Dermis microvascular lymphatic vessel endothelial cell (primary cell): ENCODE data around the gene MYO1B. TPM values are rescaled to one million over a fixed set of nuclear protein-coding genes. Genes with fewer than 3 reads are reported as not detected.
"Not testable (repeated sequence)": the region's sequence is repeated elsewhere in the genome, so short reads cannot be mapped to it uniquely, and the experiment has no call there.

Source experiments
- DNase-seq, 2 donors: peaks; one replicate each; pipeline versions ENCODE4 v3.0.0 to v3.0.0-alpha.2; 2010; ENCODE audit warnings: low read depth in 2 of 2
- total RNA-seq: library from RNA; depleted of rRNA; stranded (reverse); fragments of >200 nt; gene quantifications from 2 replicates; pipeline ENCODE4 v1.2.1, GENCODE V29; 2014

MYO1B gene
- total RNA-seq, 1 donor from 2014 or later = 96.8 TPM

DNA sequence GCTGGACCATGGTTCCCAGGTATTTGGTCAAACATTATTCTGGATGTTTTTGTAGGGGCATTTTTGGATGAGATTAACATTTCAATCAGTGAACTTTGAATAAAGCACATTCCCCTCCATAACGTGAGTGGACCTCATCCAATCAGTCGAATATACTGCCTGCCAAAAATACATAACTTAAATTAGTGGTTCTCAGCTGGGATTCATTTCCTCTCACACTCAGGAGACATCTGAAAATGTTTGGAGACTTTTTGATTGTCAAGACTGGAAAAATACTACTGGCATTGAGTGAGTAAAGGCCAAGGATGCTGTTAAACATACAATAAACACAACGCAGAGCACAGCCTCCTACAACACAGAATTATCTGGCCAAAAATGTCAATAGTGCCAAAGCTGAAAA is 198.2 kb downstream of the MYO1B start:
- no peak for DNase-seq

GRCh38 chr2:191446910-191447309 is 201.7 kb downstream of the MYO1B start:
- no peak for DNase-seq

- no peak for DNase-seq
These were observed 205.9 kb downstream of the MYO1B start for GRCh38 chr2:191451116-191451515.

GRCh38 chr2:191452065-191452464 is 206.9 kb downstream of the MYO1B start:
- DNase-seq = no peak

- no peak for DNase-seq
These were observed 208.6 kb downstream of the MYO1B start for GRCh38 chr2:191453761-191454160.

DNA sequence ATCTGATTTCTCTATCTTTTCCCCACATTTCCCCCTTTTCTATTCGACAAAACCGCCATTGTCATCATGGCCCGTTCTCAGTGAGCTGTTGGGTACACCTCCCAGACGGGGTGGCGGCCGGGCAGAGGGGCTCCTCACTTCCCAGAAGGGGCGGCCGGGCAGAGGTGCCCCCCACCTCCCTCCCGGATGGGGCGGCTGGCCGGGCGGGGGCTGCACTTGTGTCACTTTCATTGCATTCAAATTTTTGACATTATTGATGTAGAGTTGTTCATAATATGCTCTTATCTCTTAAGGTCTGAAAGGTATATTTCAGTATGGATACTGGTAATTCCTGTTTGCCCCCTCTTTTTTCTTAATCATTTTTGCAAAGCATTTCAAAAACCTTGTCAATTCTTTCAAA is 211.3 kb downstream of the MYO1B start:
- not testable (repeated sequence) for DNase-seq

DNA sequence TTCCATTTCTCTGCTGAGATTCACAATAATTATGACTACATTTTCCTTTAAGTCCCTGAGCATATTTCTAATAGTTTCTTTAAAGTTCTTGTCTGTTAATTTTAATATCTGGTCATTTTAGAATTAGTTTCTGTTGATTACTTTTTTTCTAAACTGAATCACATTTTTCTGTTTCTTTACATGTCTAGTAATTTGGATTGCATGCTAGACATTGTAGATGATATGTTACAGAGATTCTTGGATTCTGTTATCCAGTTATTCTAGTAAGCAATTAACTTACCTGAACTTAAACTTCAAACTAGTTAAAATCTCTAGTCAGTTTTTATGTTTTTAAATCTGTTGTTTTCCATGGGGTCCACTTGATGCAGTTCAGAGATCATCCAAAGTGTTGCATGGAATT is 214.0 kb downstream of the MYO1B start:
- DNase-seq = no peak

GRCh38 chr2:191462370-191462769 is 217.2 kb downstream of the MYO1B start:
- no peak for DNase-seq

DNA sequence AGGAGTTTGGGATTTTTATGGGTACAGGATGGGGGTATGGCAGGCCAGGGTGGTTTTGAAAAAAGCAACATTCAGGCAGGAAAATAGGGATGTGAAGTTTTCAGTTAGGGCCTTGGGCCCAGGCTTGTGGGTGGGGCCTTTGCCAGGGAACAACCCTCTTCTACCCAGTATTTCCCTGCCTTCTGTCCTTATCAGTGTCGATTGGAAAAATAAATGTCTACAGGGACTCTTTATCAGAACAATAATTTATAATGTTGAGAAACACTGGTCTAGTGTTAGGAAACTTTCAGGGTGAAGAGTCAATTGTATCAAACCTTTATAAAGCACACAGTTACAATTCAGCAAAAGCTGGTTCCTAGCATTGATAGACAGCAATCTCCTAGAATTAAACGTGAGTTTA is 218.6 kb downstream of the MYO1B start:
- DNase-seq = no peak

- peak; percentile 18 to 51 for DNase-seq
These were observed 220.7 kb downstream of the MYO1B start for GRCh38 chr2:191465766-191466420.

- DNase-seq = no peak
These were observed 221.9 kb downstream of the MYO1B start for GRCh38 chr2:191467113-191467512.

DNA sequence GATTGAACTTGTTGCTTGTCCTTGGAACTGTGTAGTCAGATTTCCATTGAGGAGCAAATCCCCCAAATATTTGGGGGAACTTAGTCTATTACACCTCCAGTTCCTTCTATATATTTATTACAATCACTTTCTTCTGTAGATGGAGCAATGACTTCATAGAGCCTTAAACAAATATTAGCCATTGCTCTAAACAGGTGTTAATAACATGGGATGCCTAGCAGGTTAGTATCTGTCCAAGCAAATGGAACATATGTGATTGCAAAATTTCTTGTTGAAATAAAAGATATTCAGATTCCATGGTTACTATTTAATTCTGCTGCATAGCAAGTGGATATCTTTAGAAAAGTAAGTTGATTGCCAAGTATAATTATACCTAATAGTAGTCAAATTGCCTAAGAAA is 225.1 kb downstream of the MYO1B start:
- DNase-seq = no peak

- no peak for DNase-seq
These were observed 229.3 kb downstream of the MYO1B start for GRCh38 chr2:191474464-191474863.

Other genes with a start within 250 kb of the MYO1B start
- gene STAT1, start 231.2 kb upstream of the MYO1B start, total RNA-seq = 55.8 and 118 TPM in 2 replicates
- gene STAT4, start 94.4 kb upstream of the MYO1B start, total RNA-seq = 0.13 and 0.51 TPM in 2 replicates